ENCODE results near the gene PDLIM4.

PDLIM4 gene

DNA sequence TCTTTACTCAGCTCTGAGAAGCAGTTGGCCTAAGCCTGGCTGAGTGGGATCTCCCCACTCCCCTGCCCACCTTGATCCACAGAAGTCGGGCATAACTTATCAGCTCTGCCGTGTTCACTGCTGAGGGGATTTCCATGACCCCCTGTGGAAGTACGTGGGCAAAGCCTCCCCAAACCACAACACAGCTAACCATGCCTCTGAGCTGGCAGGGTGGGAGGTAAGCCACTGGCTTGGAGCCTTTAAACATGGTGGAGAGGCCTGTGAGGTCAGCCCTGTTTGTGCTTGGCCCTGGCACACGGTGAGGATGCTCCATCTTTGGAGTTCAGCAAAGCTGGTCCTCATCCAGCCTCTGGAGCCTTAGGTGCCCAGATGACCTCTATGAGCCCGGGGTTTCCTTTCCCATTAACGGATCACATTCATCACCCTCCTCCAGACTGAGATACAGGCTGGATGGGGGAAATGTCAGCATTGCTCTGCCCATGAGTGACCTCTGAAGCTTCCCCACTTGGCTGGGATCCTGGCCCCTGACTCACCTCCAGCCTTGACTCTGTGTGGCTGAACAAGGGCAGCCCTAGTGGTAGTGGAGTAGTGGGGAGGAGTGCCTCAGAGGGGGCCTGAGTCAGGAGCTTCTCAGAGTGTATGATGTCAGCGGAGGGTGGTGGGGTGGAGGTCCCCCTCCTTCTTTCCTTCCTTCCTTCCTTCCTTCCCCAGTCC, 6.2 kb downstream of the PDLIM4 start:
- no peaks in the 10 kb centered on the region for H3K27me3 ChIP-seq
- no peaks in the 10 kb centered on the region for H3K9me3 ChIP-seq
- DNase-seq: no peak
- TF ChIP-seq, protein P1, sequence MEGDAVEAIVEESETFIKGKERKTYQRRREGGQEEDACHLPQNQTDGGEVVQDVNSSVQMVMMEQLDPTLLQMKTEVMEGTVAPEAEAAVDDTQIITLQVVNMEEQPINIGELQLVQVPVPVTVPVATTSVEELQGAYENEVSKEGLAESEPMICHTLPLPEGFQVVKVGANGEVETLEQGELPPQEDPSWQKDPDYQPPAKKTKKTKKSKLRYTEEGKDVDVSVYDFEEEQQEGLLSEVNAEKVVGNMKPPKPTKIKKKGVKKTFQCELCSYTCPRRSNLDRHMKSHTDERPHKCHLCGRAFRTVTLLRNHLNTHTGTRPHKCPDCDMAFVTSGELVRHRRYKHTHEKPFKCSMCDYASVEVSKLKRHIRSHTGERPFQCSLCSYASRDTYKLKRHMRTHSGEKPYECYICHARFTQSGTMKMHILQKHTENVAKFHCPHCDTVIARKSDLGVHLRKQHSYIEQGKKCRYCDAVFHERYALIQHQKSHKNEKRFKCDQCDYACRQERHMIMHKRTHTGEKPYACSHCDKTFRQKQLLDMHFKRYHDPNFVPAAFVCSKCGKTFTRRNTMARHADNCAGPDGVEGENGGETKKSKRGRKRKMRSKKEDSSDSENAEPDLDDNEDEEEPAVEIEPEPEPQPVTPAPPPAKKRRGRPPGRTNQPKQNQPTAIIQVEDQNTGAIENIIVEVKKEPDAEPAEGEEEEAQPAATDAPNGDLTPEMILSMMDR (IDR thresholded peaks at IDR 0.05; ENCODE audit: low read depth, low read length): no peak
- no peak overlapping the region for H3K4me3 ChIP-seq (ENCODE audit: low read depth, low read length)
- H3K4me1 ChIP-seq: peaks cover 16% of the 10 kb centered on the region
- H3K36me3 ChIP-seq: peaks cover 34% of the 10 kb centered on the region

DNA sequence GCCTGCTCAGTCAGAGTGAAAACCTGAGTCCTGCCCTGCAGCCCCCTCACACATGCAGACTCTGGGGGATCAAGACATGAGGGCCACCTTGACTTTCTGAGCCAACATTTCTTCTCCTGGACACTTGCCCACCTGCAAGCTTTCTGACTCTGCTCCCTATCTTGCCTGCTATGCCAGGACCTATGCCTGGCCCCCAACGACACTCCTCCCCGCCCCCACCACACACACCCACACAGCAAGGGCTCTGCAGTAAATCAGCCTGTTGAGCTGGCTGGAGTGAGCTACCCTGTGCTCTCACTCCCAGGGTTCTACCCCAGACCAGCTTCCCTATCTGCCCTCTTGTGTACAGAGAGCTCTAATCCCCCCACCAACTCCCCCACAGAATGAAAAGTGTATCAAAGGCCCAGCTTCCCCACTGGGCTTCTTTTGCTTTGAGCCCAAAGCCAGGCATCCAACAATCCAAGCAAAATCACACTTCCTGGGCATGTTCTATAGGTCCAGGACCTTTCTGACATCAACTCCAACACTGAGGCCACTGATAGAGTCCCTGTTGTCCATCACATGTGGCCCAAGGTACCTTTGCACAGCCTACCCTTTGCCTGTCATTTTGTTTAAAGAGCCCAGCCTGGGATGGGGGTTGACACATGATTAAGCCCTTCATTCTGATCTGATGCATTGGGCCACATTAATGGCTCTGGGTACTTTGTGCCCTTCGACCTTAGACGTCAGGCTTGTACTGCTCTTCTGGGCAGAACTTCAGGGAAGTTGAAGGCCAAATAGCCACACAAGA, 7.2 kb downstream of the PDLIM4 start:
- Histone ChIP-seq H3K4me1 (peaks cover 22% of the 10 kb centered on the region), H3K27me3 (no peaks in the 10 kb centered on the region), H3K9me3 (no peaks in the 10 kb centered on the region), H3K4me3 (ENCODE audit: low read depth, low read length) (no peak overlapping the region), H3K36me3 (peaks cover 34% of the 10 kb centered on the region)
- DNase-seq: no peak
- TF ChIP-seq, protein P1 (IDR thresholded peaks at IDR 0.05; ENCODE audit: low read depth, low read length): no peak

DNA sequence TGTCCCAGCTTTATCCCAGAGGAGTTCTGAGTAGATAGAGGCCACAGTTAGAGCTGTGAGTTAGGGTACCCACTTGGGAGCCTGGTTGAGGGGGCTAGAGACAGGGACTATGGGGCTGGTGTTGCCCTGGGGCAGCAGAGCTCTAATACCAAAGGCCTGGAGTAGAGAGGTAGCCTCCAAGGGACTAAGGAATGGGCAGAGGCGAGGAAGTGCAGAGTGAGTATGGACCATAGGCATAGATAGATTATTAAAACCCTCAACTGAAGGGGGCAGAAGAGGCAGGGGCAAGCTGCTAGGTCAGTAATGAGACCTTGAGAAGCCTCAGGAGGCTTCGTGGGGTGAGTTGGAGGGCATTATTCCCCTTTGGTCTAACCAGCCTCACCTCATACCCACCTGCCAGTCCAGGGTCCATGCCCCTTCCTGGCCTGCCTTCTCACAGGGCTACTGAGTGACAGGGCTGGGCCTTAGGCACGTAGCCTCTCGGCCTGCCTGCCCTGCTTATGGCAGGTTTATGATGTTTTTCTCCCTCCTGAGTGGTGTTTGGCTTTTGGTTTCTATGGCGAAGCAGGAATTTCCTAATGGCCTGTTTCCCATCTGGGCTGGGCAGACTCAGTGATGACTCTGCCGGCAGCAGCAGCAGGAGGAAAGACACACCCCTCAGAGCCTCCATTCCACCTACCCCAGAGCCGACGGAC, 8.0 kb downstream of the PDLIM4 start:
- TF ChIP-seq, protein P1 (IDR thresholded peaks at IDR 0.05; ENCODE audit: low read depth, low read length): no peak
- Histone ChIP-seq H3K36me3 (peaks cover 26% of the 10 kb centered on the region), H3K4me1 (peaks cover 17% of the 10 kb centered on the region), H3K9me3 (no peaks in the 10 kb centered on the region), H3K4me3 (ENCODE audit: low read depth, low read length) (no peak overlapping the region), H3K27me3 (no peaks in the 10 kb centered on the region)
- DNase-seq: no peak

DNA sequence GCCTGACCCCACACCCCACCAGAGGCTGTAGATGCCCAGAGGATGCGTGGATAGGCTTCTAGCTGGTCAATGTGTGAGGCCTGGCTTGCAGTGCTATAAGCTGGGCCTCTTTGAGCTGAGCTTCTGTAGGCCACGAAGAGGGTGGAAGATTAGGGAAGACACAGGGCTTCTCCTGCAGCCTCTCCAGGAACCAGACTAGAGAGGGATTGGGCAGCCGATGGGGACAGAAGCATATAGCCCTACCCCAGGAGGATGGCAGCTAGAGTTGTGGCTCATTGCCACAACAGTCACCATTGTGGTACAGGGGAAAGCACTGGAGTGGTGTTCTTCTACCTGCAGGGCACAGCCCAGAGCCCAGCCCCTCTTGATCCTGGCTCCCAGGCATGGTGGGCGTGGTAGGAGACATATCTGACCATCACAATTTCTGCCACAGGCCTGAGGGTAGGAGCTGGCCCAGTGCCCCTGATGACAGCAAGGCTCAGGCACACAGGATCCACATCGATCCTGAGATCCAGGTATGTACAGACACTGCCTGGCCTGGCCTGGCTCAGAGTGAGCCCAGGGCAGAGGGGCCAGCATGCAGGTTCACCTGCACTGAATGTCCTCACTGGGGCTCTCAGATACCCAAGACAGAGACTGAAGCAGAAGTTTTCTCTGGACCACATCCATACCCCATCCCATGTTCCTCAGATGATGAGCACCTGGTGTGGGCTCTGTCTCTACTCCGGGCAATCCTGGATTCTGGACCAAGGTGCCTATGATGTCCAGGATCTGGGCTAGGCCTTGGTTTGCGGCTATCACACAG, 8.7 kb downstream of the PDLIM4 start:
- H3K27me3 ChIP-seq: no peaks in the 10 kb centered on the region
- DNase-seq: no peak
- H3K9me3 ChIP-seq: no peaks in the 10 kb centered on the region
- peaks cover 14% of the 10 kb centered on the region for H3K4me1 ChIP-seq
- no peak overlapping the region for H3K4me3 ChIP-seq (ENCODE audit: low read depth, low read length)
- TF ChIP-seq, protein P1 (IDR thresholded peaks at IDR 0.05; ENCODE audit: low read depth, low read length): no peak
- peaks cover 28% of the 10 kb centered on the region for H3K36me3 ChIP-seq

DNA sequence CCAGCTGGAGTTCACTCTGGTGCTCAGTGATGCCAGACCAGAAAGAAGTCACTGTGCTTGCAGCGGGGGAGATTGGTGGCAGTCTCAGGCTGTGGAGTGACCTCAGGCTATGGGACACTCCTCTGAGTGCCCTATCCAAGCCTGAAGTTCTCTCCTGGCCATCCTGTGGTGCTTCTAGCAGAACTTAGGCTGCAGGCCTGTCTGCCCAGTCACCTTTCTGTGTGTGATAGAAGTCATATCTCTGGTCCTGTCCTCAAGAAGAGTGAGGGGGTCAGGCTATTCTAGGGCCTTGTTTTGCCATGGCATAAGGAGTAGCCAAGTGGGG, 9.3 kb downstream of the PDLIM4 start:
- H3K4me3 ChIP-seq (ENCODE audit: low read depth, low read length): no peak overlapping the region
- H3K27me3 ChIP-seq: no peaks in the 10 kb centered on the region
- no peak for DNase-seq
- peaks cover 14% of the 10 kb centered on the region for H3K4me1 ChIP-seq
- peaks cover 28% of the 10 kb centered on the region for H3K36me3 ChIP-seq
- TF ChIP-seq, protein P1 (IDR thresholded peaks at IDR 0.05; ENCODE audit: low read depth, low read length): no peak
- H3K9me3 ChIP-seq: no peaks in the 10 kb centered on the region
